Astrocyte (in vitro differentiated cells and primary cell): Measurements from ENCODE around the gene BICDL2.

Experiments used
- CTCF ChIP-seq: IDR thresholded peaks from 2 replicates; pipeline ENCODE4 v1.5.1; 2011; ENCODE audit warnings: low read depth, mild to moderate bottlenecking, inconsistent platforms, low read length, moderate library complexity; ENCODE audit not compliant: insufficient read depth
- EZH2 ChIP-seq: IDR thresholded peaks from 2 replicates; pipeline ENCODE4 v1.6.1; 2012; ENCODE audit warnings: mild to moderate bottlenecking, low read length, inconsistent platforms; ENCODE audit not compliant: insufficient read depth

- TF ChIP-seq EZH2: no peak
- no peak for TF ChIP-seq CTCF
These were observed 36.7 kb upstream of the BICDL2 start for GRCh38 chr16:3073448-3073847.
